Measurements from ENCODE around the gene KCNH1.
"Not testable (repeated sequence)": the region's sequence is repeated elsewhere in the genome, so short reads cannot be mapped to it uniquely, and the experiment has no call there.

KCNH1 gene

DNA sequence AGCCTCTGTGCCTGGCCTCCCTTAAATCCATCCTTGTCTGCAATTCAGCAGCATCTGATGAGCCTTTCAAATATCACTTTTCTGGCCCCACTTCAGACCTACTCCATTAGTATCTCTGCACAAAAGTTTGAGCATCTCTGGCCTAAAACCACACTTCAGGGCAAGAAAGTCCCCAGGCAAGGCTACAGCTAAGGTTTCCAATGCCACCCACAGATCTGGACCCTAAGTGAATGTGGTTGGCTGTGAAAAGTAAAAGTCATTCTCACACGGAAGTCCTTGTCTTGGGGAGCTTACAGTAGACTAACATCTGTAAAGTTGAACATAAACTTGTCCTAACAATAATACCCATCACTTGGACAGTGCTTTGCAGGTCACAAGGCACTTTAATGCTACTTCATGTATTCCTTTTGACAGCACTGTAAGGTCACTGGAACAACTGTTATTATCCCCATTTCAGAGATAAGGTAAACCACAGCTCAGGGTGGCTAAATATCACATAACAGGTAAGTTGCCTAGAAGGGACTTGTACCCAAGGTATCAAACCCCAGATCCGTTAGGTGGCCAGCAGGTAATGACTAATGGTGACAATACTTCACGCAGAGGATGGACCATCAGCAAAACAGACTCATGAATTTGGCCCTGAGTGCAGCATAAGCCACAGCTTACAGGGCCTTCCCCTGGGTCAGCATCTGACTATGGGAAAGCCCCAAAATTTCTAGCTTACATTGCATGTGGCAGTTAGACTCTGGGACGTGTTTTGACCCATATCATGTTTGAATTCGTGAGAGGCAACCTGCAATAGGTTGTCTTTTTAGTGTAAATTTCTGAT is 449.3 kb downstream of the KCNH1 start:
- no peak for DNase-seq (ENCODE audit: low spot score)

DNA sequence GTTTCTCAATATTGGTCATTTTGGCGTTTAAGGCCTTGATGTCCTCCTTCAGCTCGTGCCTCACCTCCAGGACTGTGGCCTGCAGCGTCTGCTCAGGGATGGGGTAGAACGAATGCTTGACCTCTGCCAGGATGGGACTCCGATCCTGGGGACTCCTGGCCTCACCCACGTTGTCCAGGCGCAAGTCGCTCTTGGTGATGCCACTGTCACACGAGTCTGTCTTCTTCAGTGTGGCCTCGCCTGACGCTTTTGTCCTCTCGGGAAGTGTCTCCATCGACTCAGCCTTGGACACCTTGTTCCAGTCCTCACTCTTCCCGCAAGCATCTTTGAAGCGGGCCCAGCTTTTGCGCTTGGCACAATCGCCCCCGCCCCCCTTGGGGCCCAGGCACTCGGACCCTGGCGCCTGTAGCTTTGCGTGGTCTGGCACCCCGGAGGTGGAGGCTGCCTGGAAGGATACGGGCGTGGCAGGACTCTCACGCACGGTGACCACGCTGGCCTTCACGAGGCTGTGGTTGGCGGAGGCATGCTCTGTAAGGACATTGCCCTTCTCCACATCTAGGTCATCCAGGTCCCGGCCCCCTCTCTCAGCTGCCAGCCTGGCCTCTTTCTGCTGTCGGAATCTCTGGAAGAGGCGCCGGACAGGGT is 450.4 kb downstream of the KCNH1 start:
- DNase-seq (ENCODE audit: low spot score), result no peak

- no peak for DNase-seq (ENCODE audit: low spot score)
Observed at GRCh38 chr1:210681158-210681557, 452.8 kb downstream of the KCNH1 start.

GRCh38 chr1:210678306-210678705 is 455.6 kb downstream of the KCNH1 start:
- DNase-seq (ENCODE audit: low spot score), result no peak

DNA sequence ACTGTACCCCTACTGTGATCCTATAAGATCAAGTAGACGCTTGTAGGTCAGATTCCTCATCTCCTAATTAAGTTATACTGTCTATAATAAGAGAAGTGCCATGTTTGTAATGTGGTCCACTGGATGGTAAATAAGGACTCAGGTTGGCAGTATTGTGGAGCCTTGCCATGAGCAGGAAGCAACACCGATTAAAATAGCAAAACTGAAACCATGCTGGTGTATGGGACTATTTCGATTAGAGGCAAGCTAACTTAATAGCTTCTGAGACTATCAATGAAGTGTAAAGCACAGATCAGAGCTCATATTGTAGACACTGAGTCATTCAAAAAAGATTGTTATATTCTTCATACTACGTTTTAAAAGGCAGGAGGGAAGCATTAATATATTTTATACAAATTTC is 456.4 kb downstream of the KCNH1 start:
- no peak for DNase-seq (ENCODE audit: low spot score)

GRCh38 chr1:210676539-210676938 is 457.4 kb downstream of the KCNH1 start:
- DNase-seq (ENCODE audit: low spot score), result no peak

GRCh38 chr1:210674151-210674550 is 459.8 kb downstream of the KCNH1 start:
- DNase-seq (ENCODE audit: low spot score), result no peak

GRCh38 chr1:210669951-210670350 is 464.0 kb downstream of the KCNH1 start:
- DNase-seq (ENCODE audit: low spot score), result no peak

DNA sequence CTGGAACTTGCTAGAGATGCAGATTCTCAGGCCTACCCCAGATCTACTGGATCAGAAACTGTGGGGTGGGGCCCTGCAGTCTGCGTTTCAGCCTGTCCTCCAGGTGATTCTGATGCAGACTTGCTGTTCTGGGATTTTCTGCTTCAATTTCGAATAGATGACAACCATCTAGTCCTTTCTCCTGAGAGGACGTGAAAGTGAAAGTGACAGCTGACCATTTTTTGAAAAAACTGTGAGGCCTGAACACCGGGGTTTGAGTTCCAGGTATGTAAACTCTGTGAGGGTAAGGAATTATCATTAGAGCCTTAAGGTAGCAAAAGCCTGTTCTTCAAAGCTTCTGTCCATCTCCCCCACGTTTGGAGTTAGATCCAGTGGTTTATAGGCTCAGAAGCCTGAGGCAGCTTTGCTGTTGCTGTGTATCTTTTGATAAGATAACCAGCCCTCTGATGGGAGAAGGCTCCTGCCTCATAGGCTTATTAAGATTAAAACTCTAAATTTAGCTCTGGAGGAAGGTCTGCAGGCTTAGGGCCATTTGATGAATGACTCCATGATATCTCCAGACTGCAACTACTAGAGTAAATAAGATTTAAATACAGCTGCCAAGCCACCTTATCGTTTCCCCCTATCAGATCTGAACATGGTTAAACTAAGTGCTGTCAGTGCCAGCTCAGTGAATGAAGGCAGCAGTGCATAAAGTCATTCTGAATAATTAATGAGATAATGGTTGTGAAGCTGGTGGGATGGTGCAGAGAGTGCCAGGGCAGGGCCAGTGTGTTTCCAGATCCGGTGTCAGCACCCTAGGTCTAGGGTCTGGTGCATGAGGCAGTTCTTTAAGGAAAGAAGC is 470.0 kb downstream of the KCNH1 start:
- DNase-seq (ENCODE audit: low spot score), result no peak

GRCh38 chr1:210662291-210663050 is 471.5 kb downstream of the KCNH1 start:
- no peak for DNase-seq (ENCODE audit: low spot score)

DNA sequence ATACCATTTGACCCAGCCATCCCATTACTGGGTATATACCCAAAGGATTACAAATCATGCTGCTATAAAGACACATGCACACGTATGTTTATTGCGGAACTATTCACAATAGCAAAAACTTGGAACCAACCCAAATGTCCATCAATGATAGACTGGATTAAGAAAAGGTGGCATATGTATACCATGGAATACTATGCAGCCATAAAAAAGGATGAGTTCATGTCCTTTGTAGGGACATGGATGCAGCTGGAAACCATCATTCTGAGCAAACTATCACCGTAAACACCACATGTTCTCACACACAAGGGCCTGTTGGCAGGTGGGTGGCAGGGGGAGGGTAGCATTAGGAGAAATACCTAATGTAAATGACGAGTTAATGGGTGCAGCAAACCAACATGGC is 472.4 kb downstream of the KCNH1 start:
- DNase-seq (ENCODE audit: low spot score), result not testable (repeated sequence)

- DNase-seq (ENCODE audit: low spot score), result no peak
Observed at GRCh38 chr1:210657806-210658205, 476.1 kb downstream of the KCNH1 start.

GRCh38 chr1:210655511-210655910 is 478.4 kb downstream of the KCNH1 start:
- no peak for DNase-seq (ENCODE audit: low spot score)

DNA sequence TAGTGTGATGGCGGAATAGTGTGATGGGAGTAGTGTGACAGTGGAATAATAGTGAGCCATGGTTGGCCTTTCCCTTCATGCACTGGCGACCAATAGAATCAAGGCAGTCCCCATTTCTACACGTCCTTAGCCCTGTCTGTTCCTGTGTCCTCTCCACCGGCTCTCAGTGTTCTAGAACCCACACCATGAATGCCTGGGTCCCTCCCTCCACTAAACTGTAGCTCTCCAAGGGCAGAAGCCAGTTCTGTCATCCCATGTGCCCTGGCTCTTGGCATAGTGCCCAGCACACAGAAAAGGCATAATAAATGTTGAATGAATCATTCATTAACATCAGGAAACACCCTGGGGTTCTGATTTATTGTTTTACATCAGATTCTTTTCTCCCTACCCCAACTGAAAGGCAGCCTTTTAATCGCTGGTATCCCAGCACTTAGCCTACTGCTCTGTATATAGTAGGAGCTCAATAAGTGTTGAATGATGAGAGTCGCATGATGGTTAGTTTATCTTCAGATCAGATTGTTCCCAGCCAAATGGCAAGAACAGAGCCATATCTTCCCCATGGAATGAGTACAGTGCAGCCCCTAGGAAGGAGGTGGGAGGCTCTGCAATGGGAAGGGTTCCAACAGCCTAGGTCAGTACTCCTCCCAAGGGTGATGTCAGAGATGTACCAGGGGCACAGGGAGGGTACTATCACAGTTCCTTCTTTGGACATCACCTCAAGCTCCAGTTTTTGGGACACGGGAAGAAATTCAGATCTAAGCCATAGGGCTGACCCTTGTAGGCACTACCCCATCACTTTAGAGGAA is 479.6 kb downstream of the KCNH1 start:
- no peak for DNase-seq (ENCODE audit: low spot score)

DNA sequence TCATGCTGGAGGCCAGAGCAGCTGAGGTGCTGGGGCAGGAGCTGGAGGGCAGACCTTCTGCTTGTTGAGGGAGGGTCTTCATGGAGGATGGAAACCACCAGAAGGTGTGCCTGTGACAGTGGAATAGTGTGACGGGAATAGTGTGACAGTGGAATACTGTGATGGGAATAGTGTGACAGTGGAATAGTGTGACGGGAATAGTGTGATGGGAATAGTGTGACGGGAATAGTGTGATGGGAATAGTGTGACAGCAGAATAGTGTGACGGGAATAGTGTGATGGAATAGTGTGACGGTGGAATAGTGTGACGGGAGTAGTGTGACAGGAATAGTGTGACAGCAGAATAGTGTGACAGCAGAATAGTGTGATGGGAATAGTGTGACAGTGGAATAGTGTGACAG is 480.2 kb downstream of the KCNH1 start:
- DNase-seq (ENCODE audit: low spot score), result no peak

- no peak for DNase-seq (ENCODE audit: low spot score)
Observed at GRCh38 chr1:210652329-210652954, 481.5 kb downstream of the KCNH1 start.

GRCh38 chr1:210650403-210650802 is 483.5 kb downstream of the KCNH1 start:
- DNase-seq (ENCODE audit: low spot score), result no peak

- no peak for DNase-seq (ENCODE audit: low spot score)
Observed at GRCh38 chr1:210648588-210649269, 485.2 kb downstream of the KCNH1 start.

- DNase-seq (ENCODE audit: low spot score), result no peak
Observed at GRCh38 chr1:210647406-210648333, 486.3 kb downstream of the KCNH1 start.

All from kidney capillary endothelial cell (primary cell).